SU-DHL-6 (cell line): ENCODE results near the gene POLE.

Experiments used
- EZH2phosphoT487 ChIP-seq: fragments of 200-600 bp; sonication (generic), shearing (Covaris generic); conservative IDR thresholded peaks from 2 replicates; pipeline ENCODE4 v1.6.1; 2018; ENCODE audit warnings: mild to moderate bottlenecking, antibody characterized with exemption, low read length, moderate library complexity, mixed read lengths
- TF ChIP-seq, protein P1 (sequence below): fragments of 200-600 bp; sonication (generic); IDR thresholded peaks from one replicate; pipeline ENCODE4 v1.5.1; 2017; ENCODE audit warnings: antibody characterized with exemption, mild to moderate bottlenecking, low read length, moderate library complexity; ENCODE audit not compliant: insufficient read depth, poor library complexity, severe bottlenecking

DNA sequence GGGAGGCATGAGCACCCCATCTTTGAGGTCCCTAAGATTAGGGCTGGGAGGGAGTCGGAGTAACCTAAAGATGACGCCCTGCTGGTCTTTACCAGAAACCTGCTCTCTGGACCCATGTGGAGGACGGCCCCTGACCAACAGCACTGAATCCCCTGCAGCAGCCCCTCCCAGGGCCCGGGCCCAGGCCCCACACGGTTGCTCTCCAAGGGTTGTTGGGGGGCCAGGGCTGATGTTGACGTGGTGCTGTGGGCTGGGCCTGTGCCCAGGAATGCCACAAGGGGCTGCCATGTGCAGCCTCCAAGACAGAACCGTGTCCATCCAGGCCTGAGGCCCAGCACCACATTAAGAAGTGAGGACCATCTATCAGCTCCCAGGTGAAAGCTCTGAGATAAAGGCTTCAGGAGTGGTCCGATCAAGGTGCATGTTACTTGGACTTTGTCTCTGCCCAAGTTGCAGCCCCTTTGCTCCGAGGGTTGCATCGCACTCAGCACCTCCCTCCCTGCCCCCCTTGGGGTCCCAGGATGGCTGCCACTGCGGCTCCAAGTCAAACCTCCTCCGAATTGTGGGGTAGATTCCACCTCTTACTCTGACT lies 106.3 kb downstream of the POLE start:
- TF ChIP-seq, protein P1, sequence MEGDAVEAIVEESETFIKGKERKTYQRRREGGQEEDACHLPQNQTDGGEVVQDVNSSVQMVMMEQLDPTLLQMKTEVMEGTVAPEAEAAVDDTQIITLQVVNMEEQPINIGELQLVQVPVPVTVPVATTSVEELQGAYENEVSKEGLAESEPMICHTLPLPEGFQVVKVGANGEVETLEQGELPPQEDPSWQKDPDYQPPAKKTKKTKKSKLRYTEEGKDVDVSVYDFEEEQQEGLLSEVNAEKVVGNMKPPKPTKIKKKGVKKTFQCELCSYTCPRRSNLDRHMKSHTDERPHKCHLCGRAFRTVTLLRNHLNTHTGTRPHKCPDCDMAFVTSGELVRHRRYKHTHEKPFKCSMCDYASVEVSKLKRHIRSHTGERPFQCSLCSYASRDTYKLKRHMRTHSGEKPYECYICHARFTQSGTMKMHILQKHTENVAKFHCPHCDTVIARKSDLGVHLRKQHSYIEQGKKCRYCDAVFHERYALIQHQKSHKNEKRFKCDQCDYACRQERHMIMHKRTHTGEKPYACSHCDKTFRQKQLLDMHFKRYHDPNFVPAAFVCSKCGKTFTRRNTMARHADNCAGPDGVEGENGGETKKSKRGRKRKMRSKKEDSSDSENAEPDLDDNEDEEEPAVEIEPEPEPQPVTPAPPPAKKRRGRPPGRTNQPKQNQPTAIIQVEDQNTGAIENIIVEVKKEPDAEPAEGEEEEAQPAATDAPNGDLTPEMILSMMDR: no peak
- TF ChIP-seq EZH2phosphoT487: no peak
